HepG2 (cell line): ENCODE data around the gene NF2.

Source experiments
- CEBPB ChIP-seq: IDR thresholded peaks from 2 replicates; pipeline ENCODE4 v1.6.1; 2011; ENCODE audit warnings: low read depth, low read length, improper control_type of control experiment, borderline replicate concordance
- ZNF263 ChIP-seq: sonication (generic); formaldehyde crosslinking; IDR thresholded peaks from 2 replicates; pipeline ENCODE4 v1.4.0; 2020; ENCODE audit warnings: missing genetic modification reagents

DNA sequence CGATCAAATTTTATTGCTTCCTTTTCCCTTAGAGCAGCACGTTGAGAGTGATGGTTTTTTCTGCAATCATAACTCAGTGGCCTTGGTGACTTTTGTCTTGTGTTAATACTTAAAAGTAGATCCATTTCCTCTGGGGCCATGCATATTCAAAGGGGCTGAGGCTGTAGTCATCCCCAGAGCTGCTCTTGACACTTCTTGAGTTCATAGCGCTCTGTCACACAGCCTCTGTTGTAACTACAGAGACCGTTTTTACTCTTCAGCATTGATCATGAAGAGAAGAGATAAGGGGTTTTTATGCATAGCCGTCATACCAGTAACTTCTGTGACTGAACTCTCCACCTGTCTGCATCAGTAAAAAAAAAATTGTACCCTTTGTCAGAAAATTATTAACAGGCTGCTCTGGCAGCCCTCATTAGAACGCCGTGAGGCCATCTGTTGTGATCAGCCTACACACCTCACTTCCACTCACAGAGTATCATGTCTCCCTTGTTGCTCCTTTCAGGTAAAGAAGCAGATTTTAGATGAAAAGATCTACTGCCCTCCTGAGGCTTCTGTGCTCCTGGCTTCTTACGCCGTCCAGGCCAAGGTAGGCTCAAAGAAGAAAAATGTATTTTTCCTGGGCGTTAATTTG is 38.4 kb downstream of the NF2 start:
- TF ChIP-seq CEBPB = no peak
- no peak for TF ChIP-seq ZNF263 (CRISPR knock-in tag)
